K562 (cell line): ENCODE results near the gene TSPAN12.

ENCODE experiments used
- CHCHD3 ChIP-seq: fragments of 250-450 bp; sonication (Bioruptor Pico); IDR thresholded peaks from 2 replicates; pipeline ENCODE4 v2.1.2; 2022; ENCODE audit warnings: mild to moderate bottlenecking
- CHD4 ChIP-seq: fragments of 200-600 bp; sonication (generic); IDR thresholded peaks from 3 replicates; pipeline ENCODE4 v1.6.1; 2012; ENCODE audit warnings: low read depth, mild to moderate bottlenecking, mixed read lengths, low read length, inconsistent platforms; ENCODE audit not compliant: insufficient read depth, insufficient replicate concordance, poor library complexity, severe bottlenecking
- CTCF ChIP-seq, 3 experiments: IDR thresholded peaks in 2 of 3; conservative IDR thresholded peaks in 1 of 3; 2 replicates each; pipeline ENCODE4 v1.5.1; 2011 to 2012; ENCODE audit warnings: low read length in 3 of 3, mild to moderate bottlenecking in 3 of 3, control low read depth in 2 of 3, improper control_type of control experiment in 1 of 3, inconsistent platforms in 1 of 3, low read depth in 1 of 3, mixed read lengths in 1 of 3, moderate library complexity in 1 of 3; ENCODE audit not compliant: insufficient read depth in 2 of 3
- EP300 ChIP-seq: IDR thresholded peaks from 2 replicates; pipeline ENCODE4 v1.6.1; 2012; ENCODE audit warnings: low read length, improper control_type of control experiment
- HNRNPL ChIP-seq: fragments of 200-400 bp; formaldehyde crosslinking; IDR thresholded peaks from 2 replicates; pipeline ENCODE4 v1.6.1; 2017; ENCODE audit warnings: low read depth, mild to moderate bottlenecking, low read length
- HNRNPUL1 ChIP-seq: fragments of 200-400 bp; formaldehyde crosslinking; IDR thresholded peaks from 2 replicates; pipeline ENCODE4 v1.6.1; 2017; ENCODE audit warnings: low read length
- HOXB6 ChIP-seq: fragments of 250-450 bp; sonication (Bioruptor Pico); IDR thresholded peaks from 2 replicates; pipeline ENCODE4 v1.5.1; 2022; ENCODE audit warnings: mild to moderate bottlenecking, borderline replicate concordance
- NFIX ChIP-seq: fragments of 250-450 bp; sonication (Bioruptor Pico); IDR thresholded peaks from 2 replicates; pipeline ENCODE4 v1.4.0; 2020; ENCODE audit warnings: low read depth, mild to moderate bottlenecking, moderate library complexity
- NFYB ChIP-seq: IDR thresholded peaks from 2 replicates; pipeline ENCODE4 v1.6.1; 2011; ENCODE audit warnings: mild to moderate bottlenecking, moderate library complexity; ENCODE audit not compliant: insufficient read length; ENCODE audit errors: extremely low read depth
- REST ChIP-seq, 2 experiments: fragments of 450-650 bp; formaldehyde crosslinking in 1 of 2; IDR thresholded peaks; 2 replicates each; pipeline versions ENCODE4 v1.4.0 to v1.6.1; 2014 to 2020; ENCODE audit warnings: mild to moderate bottlenecking in 2 of 2, borderline replicate concordance in 1 of 2, low read depth in 1 of 2
- ZBTB17 ChIP-seq: fragments of 450-650 bp; formaldehyde crosslinking; IDR thresholded peaks from 2 replicates; pipeline ENCODE4 v1.4.0; 2020; ENCODE audit warnings: mild to moderate bottlenecking
- ZNF274 ChIP-seq: IDR thresholded peaks from 2 replicates; pipeline ENCODE4 v1.6.1; 2011; ENCODE audit warnings: low read depth, mild to moderate bottlenecking, low read length, moderate library complexity, borderline replicate concordance
- ZNF280B ChIP-seq: fragments of 250-450 bp; sonication (Bioruptor Pico); IDR thresholded peaks from 2 replicates; pipeline ENCODE4 v1.5.1; 2021; ENCODE audit warnings: mild to moderate bottlenecking
- ZNF77 ChIP-seq: fragments of 250-450 bp; sonication (Bioruptor Pico); IDR thresholded peaks from 2 replicates; pipeline ENCODE4 v1.5.0; 2020

- TF ChIP-seq ZBTB17 (CRISPR knock-in tag) (no peak), ZNF280B (CRISPR knock-in tag) (no peak), ZNF274 (no peak), NFYB (no peak), REST (IDR thresholded peaks at IDR 0.05; ENCODE audit: borderline replicate concordance) (no peak), REST (CRISPR knock-in tag; IDR thresholded peaks at IDR 0.05; ENCODE audit: low read depth) (no peak), CHD4 (no peak), EP300 (no peak), HOXB6 (CRISPR knock-in tag) (no peak), HNRNPL (no peak), CHCHD3 (CRISPR knock-in tag) (no peak), CTCF (IDR thresholded peaks at IDR 0.05 in 2 of 3, conservative IDR thresholded peaks at IDR 0.05 in 1 of 3; ENCODE audit: insufficient read depth in 2 of 3, low read depth in 1 of 3, low read length in 3 of 3) (no peak), NFIX (CRISPR knock-in tag) (no peak), HNRNPUL1 (no peak), ZNF77 (CRISPR knock-in tag) (no peak)
These were observed 30.4 kb downstream of the TSPAN12 start for GRCh38 chr7:120827371-120828118.
